ENCODE measurements around the gene HDAC9.

- TF ChIP-seq CTCF (conservative IDR thresholded peaks at IDR 0.05; ENCODE audit: low read length): no peak
- no peak for TF ChIP-seq EZH2phosphoT487 (IDR thresholded peaks at IDR 0.05; ENCODE audit: borderline replicate concordance)
Observed at GRCh38 chr7:18889436-18889835, 393.9 kb downstream of the HDAC9 start.

All from Loucy (cell line).